Calu3 (cell line): Measurements from ENCODE around the gene KHDRBS2. TPM values are rescaled to one million over a fixed set of nuclear protein-coding genes. Genes with fewer than 3 reads are reported as not detected.

Experiments
- BruUV-seq: library from RNA; stranded (reverse); fragments of 400-500 nt; replicated peaks from 2 replicates; lab custom pipeline; 2021; lab: Mats Ljungman, UMichigan
- CTCF ChIA-PET: fragments of 300-600 bp; sonication (Branson Sonifier 250); formaldehyde crosslinking; loops from one replicate; lab custom pipeline; 2022; ENCODE audit warnings: antibody characterized with exemption; lab: Charles Lee
- DNase-seq: peaks from one replicate; pipeline ENCODE4 v3.0.0; 2022
- H3K27ac Mint-ChIP-seq: one replicate; pipeline ENCODE4 v1.8.0; 2022; ENCODE audit warnings: mixed read lengths; ENCODE audit not compliant: unreplicated experiment
- H3K27me3 Mint-ChIP-seq: one replicate; pipeline ENCODE4 v1.8.0; 2022; ENCODE audit warnings: mixed read lengths; ENCODE audit not compliant: unreplicated experiment
- H3K36me3 Mint-ChIP-seq: one replicate; pipeline ENCODE4 v1.8.0; 2022; ENCODE audit warnings: mild to moderate bottlenecking, moderate library complexity, mixed read lengths; ENCODE audit not compliant: insufficient read depth, unreplicated experiment
- H3K4me1 Mint-ChIP-seq: one replicate; pipeline ENCODE4 v1.8.0; 2022; ENCODE audit warnings: mild to moderate bottlenecking, low read depth, mixed read lengths; ENCODE audit not compliant: unreplicated experiment
- H3K4me3 Mint-ChIP-seq: one replicate; pipeline ENCODE4 v1.8.0; 2022; ENCODE audit warnings: mild to moderate bottlenecking, low read depth, moderate library complexity, mixed read lengths; ENCODE audit not compliant: unreplicated experiment
- H3K9me3 Mint-ChIP-seq: one replicate; pipeline ENCODE4 v1.8.0; 2022; ENCODE audit warnings: low read depth, mixed read lengths; ENCODE audit not compliant: unreplicated experiment
- CTCF ChIP-seq: fragments of 200-600 bp; IDR thresholded peaks from one replicate; pipeline ENCODE4 v1.8.0; 2022; ENCODE audit warnings: antibody characterized with exemption; ENCODE audit not compliant: unreplicated experiment
- intact Hi-C: fragments of 100-400 bp; cut with micrococcal nuclease; formaldehyde crosslinking; loops from one replicate; pipeline ENCODE4 v1.10.0; 2022; ENCODE audit not compliant: unreplicated experiment
- total RNA-seq: library from RNA; stranded (reverse); gene quantifications from 2 replicates; pipeline ENCODE4 v1.2.3, GENCODE V29; 2022

Gene KHDRBS2
- total RNA-seq, 1 experiment from 2014 or later = not detected

GRCh38 chr6:61977947-61978346 lies 308.1 kb downstream of the KHDRBS2 start:
- CTCF ChIA-PET = no interaction called here
- Mint-ChIP-seq H3K4me1 (no peaks in the 10 kb centered on the region), H3K27me3 (no peaks in the 10 kb centered on the region), H3K9me3 (no peaks in the 10 kb centered on the region), H3K36me3 (no peaks in the 10 kb centered on the region), H3K27ac (no peak overlapping the region), H3K4me3 (no peak overlapping the region)
- intact Hi-C loops = no loop called here
- no TSS peak for BruUV-seq
- TF ChIP-seq CTCF = no peak
- DNase-seq = no peak

- intact Hi-C loops = no loop called here
- Mint-ChIP-seq H3K27ac (no peak overlapping the region), H3K4me3 (no peak overlapping the region), H3K36me3 (no peaks in the 10 kb centered on the region), H3K27me3 (no peaks in the 10 kb centered on the region), H3K4me1 (no peaks in the 10 kb centered on the region), H3K9me3 (no peaks in the 10 kb centered on the region)
- BruUV-seq = no TSS peak
- no peak for DNase-seq
- CTCF ChIA-PET = no interaction called here
- TF ChIP-seq CTCF = no peak
Observed at GRCh38 chr6:61977099-61977498, 308.9 kb downstream of the KHDRBS2 start.

GRCh38 chr6:61959196-61959595 lies 326.8 kb downstream of the KHDRBS2 start:
- TF ChIP-seq CTCF = no peak
- no peak overlapping the region for H3K4me3 Mint-ChIP-seq
- DNase-seq = no peak
- H3K36me3 Mint-ChIP-seq = no peaks in the 10 kb centered on the region
- CTCF ChIA-PET = no interaction called here
- H3K27ac Mint-ChIP-seq = no peak overlapping the region
- H3K27me3 Mint-ChIP-seq = no peaks in the 10 kb centered on the region
- no TSS peak for BruUV-seq
- intact Hi-C loops = no loop called here
- H3K9me3 Mint-ChIP-seq = peaks cover 23% of the 10 kb centered on the region
- no peaks in the 10 kb centered on the region for H3K4me1 Mint-ChIP-seq

- no peak for TF ChIP-seq CTCF
- Mint-ChIP-seq H3K36me3 (no peaks in the 10 kb centered on the region), H3K9me3 (peaks cover 22% of the 10 kb centered on the region), H3K27ac (no peak overlapping the region), H3K4me1 (no peaks in the 10 kb centered on the region), H3K27me3 (no peaks in the 10 kb centered on the region), H3K4me3 (no peak overlapping the region)
- intact Hi-C loops = no loop called here
- CTCF ChIA-PET = no interaction called here
- no TSS peak for BruUV-seq
- DNase-seq = no peak
Observed at GRCh38 chr6:61953851-61954250, 332.2 kb downstream of the KHDRBS2 start.
